Subcutaneous abdominal adipose tissue (tissue), 5 donors: ENCODE measurements around the gene PIGX.
A peak's percentile ranks its signal among the peaks of the same experiment; 100 is the strongest.

Experiments
- H3K27ac ChIP-seq: one replicate; pipeline ENCODE4 v1.7.0; 2013; ENCODE audit warnings: low read depth, mild to moderate bottlenecking, inconsistent platforms, low read length, moderate library complexity
- H3K27me3 ChIP-seq, 5 donors: one replicate each; pipeline ENCODE4 v1.7.0; 2013; ENCODE audit warnings: low read length in 5 of 5, inconsistent platforms in 1 of 5; ENCODE audit not compliant: control insufficient read depth in 5 of 5, insufficient read depth in 4 of 5
- H3K36me3 ChIP-seq, 5 donors: one replicate each; pipeline ENCODE4 v1.7.0; 2013; ENCODE audit warnings: low read length in 5 of 5; ENCODE audit not compliant: control insufficient read depth in 5 of 5, insufficient read depth in 5 of 5
- H3K4me1 ChIP-seq, 5 donors: one replicate each; pipeline ENCODE4 v1.7.0; 2013; ENCODE audit warnings: low read length in 5 of 5, mild to moderate bottlenecking in 3 of 5, moderate library complexity in 1 of 5; ENCODE audit not compliant: control insufficient read depth in 5 of 5, insufficient read depth in 5 of 5
- H3K4me3 ChIP-seq, 5 donors: one replicate each; pipeline ENCODE4 v1.7.0; 2013; ENCODE audit warnings: low read length in 5 of 5, low read depth in 1 of 5
- H3K9ac ChIP-seq, 5 donors: one replicate each; pipeline ENCODE4 v1.7.0; 2013; ENCODE audit warnings: low read length in 5 of 5, mild to moderate bottlenecking in 4 of 5, moderate library complexity in 3 of 5
- H3K9me3 ChIP-seq, 5 donors: one replicate each; pipeline ENCODE4 v1.7.0; 2013; ENCODE audit warnings: low read length in 5 of 5; ENCODE audit not compliant: control insufficient read depth in 5 of 5
- donor health status: healthy.
- donor health status: healthy.
- donor health status: healthy.
- donor health status: healthy.
- donor health status: healthy.

PIGX gene

GRCh38 chr3:196711838-196712513, at the start of gene PIGX, which contains the start of gene CEP19:
PIGX (plus strand) TSS chr3:196712377.
CEP19 (minus strand) TSS chr3:196712250; CDS start chr3:196708657, 3,593 bp downstream.
- Histone ChIP-seq H3K4me3 (peak within 1 kb of the TSS; percentile 89 to 93 (median 90)), H3K27ac (peak within 1 kb of the TSS; percentile 86), H3K4me1 (peaks cover 6 to 21% (median 19%) of the 10 kb centered on the region in 5 donors), H3K36me3 (no peaks in the 10 kb centered on the region), H3K9ac (peak within 1 kb of the TSS; percentile 87 to 93 (median 91)), H3K27me3 (peaks cover 0 to 2% (median 0%) of the 10 kb centered on the region in 5 donors), H3K9me3 (no peaks in the 10 kb centered on the region)

DNA sequence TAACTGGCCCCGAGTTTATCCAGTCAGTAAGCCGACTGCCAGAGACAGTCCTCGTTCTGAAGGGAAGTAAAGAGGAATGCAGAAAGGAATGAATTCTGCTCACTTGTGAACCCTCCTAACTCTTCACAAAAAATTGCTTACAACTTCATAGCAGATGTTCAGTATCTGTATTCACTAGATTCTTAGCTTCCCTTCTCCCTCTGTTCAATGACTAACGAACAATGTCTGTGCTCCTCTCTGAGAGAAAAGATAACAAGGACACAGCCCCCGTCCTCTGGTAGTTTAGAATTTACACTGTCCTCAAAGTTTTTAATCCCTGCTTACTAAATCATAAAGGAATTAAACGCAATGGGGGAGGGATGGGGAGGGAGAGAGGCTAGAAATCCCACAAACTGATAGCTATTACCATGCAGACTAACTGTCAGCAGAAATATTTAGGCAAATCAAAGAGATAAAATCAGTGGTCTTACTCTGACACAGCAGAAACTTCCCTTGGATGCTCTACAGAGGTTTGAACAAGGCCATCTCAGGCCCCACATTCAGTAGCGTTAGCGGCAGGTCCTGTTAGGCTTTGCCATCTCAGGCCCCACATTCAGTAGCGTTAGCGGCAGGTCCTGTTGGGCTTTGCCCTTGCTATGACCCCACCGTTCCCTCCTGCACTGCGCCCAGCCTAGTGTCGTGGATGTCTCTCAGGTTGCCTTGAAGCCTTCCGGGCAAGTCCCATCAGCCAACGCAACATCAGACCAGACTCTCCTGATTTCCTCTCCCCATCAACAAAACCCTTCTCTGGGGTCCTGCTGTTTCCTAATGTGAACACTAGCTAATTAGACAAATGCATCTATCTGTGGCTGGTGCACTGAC, 49.2 kb upstream of the PIGX start:
- H3K4me1 ChIP-seq = peaks cover 0 to 9% (median 6%) of the 10 kb centered on the region in 5 donors
- H3K27ac ChIP-seq = no peak overlapping the region
- peaks cover 0 to 37% (median 24%) of the 10 kb centered on the region in 5 donors for H3K36me3 ChIP-seq

GRCh38 chr3:196666001-196666867, 45.9 kb upstream of the PIGX start:
- no peak overlapping the region for H3K4me3 ChIP-seq

More for the DNA sequence above, 49.2 kb upstream of the PIGX start:
- Histone ChIP-seq H3K4me3 (no peak overlapping the region), H3K9me3 (no peaks in the 10 kb centered on the region), H3K9ac (no peak overlapping the region), H3K27me3 (no peaks in the 10 kb centered on the region)

GRCh38 chr3:196667056-196667825, 44.9 kb upstream of the PIGX start:
- Histone ChIP-seq H3K4me1 (peaks cover 0 to 27% (median 6%) of the 10 kb centered on the region in 5 donors), H3K9me3 (no peaks in the 10 kb centered on the region), H3K4me3 (no peak overlapping the region), H3K36me3 (peaks cover 0 to 6% (median 0%) of the 10 kb centered on the region in 5 donors), H3K27ac (no peak overlapping the region), H3K27me3 (no peaks in the 10 kb centered on the region), H3K9ac (no peak overlapping the region)

More at GRCh38 chr3:196666001-196666867, 45.9 kb upstream of the PIGX start:
- Histone ChIP-seq H3K27me3 (no peaks in the 10 kb centered on the region), H3K36me3 (peaks cover 0 to 9% (median 5%) of the 10 kb centered on the region in 5 donors), H3K9ac (no peak overlapping the region), H3K27ac (no peak overlapping the region), H3K9me3 (no peaks in the 10 kb centered on the region), H3K4me1 (peaks cover 0 to 26% (median 6%) of the 10 kb centered on the region in 5 donors)

- Histone ChIP-seq H3K9me3 (no peaks in the 10 kb centered on the region), H3K4me1 (peaks cover 0 to 27% (median 6%) of the 10 kb centered on the region in 5 donors), H3K36me3 (no peaks in the 10 kb centered on the region), H3K9ac (no peak overlapping the region), H3K27me3 (no peaks in the 10 kb centered on the region), H3K27ac (peak overlapping the region; percentile 18), H3K4me3 (peak overlapping the region in 2 of 5 donors; percentile 6 to 24)
Observed at GRCh38 chr3:196670339-196670738, 41.8 kb upstream of the PIGX start.

DNA sequence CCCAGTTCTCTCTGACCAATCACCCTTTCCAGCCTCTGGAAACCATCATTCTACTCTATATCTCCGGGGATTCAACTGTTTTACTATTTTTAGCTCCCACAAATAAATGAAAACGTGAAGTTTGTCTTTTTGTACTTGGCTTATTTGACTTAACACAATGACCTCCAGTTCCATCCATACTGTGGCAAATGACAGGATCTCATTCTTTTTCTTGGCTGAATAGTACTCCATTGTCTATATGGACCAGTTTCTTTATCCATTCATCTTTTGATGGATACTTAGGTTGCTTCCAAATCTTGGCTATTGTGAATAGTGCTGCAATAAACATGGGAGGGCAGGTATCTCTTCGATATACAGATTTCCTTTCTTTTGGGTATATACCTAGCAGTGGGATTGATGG, 38.5 kb upstream of the PIGX start:
- Histone ChIP-seq H3K27ac (no peak overlapping the region), H3K9me3 (no peaks in the 10 kb centered on the region), H3K4me3 (no peak overlapping the region), H3K36me3 (no peaks in the 10 kb centered on the region), H3K9ac (no peak overlapping the region), H3K4me1 (peaks cover 0 to 32% (median 5%) of the 10 kb centered on the region in 5 donors), H3K27me3 (no peaks in the 10 kb centered on the region)

GRCh38 chr3:196677353-196677752, 34.8 kb upstream of the PIGX start:
- Histone ChIP-seq H3K27ac (no peak overlapping the region), H3K27me3 (no peaks in the 10 kb centered on the region), H3K9ac (peak overlapping the region in 2 of 5 donors; percentile 20 to 39), H3K9me3 (no peaks in the 10 kb centered on the region), H3K4me3 (no peak overlapping the region), H3K36me3 (no peaks in the 10 kb centered on the region), H3K4me1 (peaks cover 0 to 14% (median 0%) of the 10 kb centered on the region in 5 donors)

DNA sequence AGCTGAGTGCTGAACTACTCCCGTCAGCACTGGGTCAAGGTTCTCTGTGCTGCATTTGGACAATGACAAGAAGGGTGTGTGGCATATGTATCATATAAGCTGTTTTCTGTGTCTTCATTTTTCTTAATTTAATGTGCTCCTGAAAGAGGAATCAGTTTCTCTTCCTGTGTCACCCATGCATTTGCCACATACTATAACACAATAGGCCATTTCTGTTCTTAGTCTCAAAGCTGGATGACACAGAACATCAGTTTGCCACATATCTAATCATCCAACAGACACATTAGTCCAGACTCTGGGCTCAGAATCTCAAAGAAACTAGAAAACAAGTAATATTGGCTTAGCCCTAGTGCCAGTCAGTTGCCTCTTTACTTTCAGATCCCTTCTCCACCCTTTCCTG, 34.2 kb upstream of the PIGX start:
- no peaks in the 10 kb centered on the region for H3K36me3 ChIP-seq
- no peak overlapping the region for H3K27ac ChIP-seq
- peak overlapping the region in 1 of 5 donors; percentile 20 for H3K9ac ChIP-seq
- H3K4me1 ChIP-seq = peaks cover 0 to 14% (median 0%) of the 10 kb centered on the region in 5 donors
- no peak overlapping the region for H3K4me3 ChIP-seq
- H3K9me3 ChIP-seq = no peaks in the 10 kb centered on the region
- no peaks in the 10 kb centered on the region for H3K27me3 ChIP-seq
